GM12878 (cell line): ENCODE measurements around the gene CTSH. TPM values are rescaled to one million over a fixed set of nuclear protein-coding genes. Genes with fewer than 3 reads are reported as not detected.

Experiments used
- ATAC-seq: fragments of 200-7000 bp; cut with Tn5 transposase; 3 replicates; pipeline ENCODE4 v1.9.1; 2020; ENCODE audit warnings: mild to moderate bottlenecking, moderate library complexity
- BruUV-seq: library from RNA; stranded (reverse); fragments of 400-500 nt; replicated peaks from 2 replicates; lab custom pipeline; 2021; lab: Mats Ljungman, UMichigan
- CTCF ChIA-PET: fragments of 300-600 bp; sonication (Branson Sonifier 250); formaldehyde crosslinking; extraction: SDS; loops from one replicate; lab custom pipeline; 2021; ENCODE audit warnings: inconsistent platforms; lab: Yijun Ruan, JAX
- POLR2A ChIA-PET: fragments of 350-600 bp; formaldehyde crosslinking; extraction: SDS; loops from one replicate; lab custom pipeline; 2021; ENCODE audit warnings: inconsistent platforms; lab: Charles Lee
- RAD21 ChIA-PET: fragments of 300-600 bp; sonication (Branson Sonifier 250); formaldehyde crosslinking; loops from one replicate; lab custom pipeline; 2023; ENCODE audit warnings: antibody characterized with exemption; ENCODE audit not compliant: unreplicated experiment; lab: Charles Lee
- SMC1A ChIA-PET: fragments of 300-600 bp; sonication (Branson Sonifier 250); formaldehyde crosslinking; loops from one replicate; lab custom pipeline; 2023; ENCODE audit not compliant: unreplicated experiment, uncharacterized antibody; lab: Charles Lee
- DNase-seq: peaks from one replicate; pipeline ENCODE4 v3.0.0-alpha.2; 2011; ENCODE audit warnings: low read depth, low spot score
- FAIRE-seq: peaks from 3 replicates; lab custom pipeline; 2011; peaks lifted over from hg19 to GRCh38; lab: Jason Lieb, UNC
- H2AFZ ChIP-seq: 2 replicates; pipeline ENCODE4 v1.6.0; 2011; ENCODE audit warnings: low read depth, low read length, control low read depth; ENCODE audit not compliant: control insufficient read depth
- H3K27ac ChIP-seq: 2 replicates; pipeline ENCODE4 v1.5.1; 2011; ENCODE audit warnings: control low read depth; ENCODE audit not compliant: control insufficient read depth, insufficient read depth
- H3K27me3 ChIP-seq, 2 experiments: replicated peaks in 1 of 2; 2 replicates each; pipeline versions ENCODE4 v1.6.0 to v1.6.1; 2011; ENCODE audit warnings: low read length in 1 of 2; ENCODE audit not compliant: control insufficient read depth in 2 of 2, insufficient read depth in 2 of 2
- H3K36me3 ChIP-seq, 2 experiments: 2 replicates each; pipeline ENCODE4 v1.5.1; 2011; ENCODE audit warnings: low read length in 1 of 2; ENCODE audit not compliant: control insufficient read depth in 2 of 2, insufficient read depth in 2 of 2
- H3K4me1 ChIP-seq: 2 replicates; pipeline ENCODE4 v1.6.1; 2011; ENCODE audit warnings: mild to moderate bottlenecking, low read length, moderate library complexity, mixed read lengths; ENCODE audit not compliant: control insufficient read depth, insufficient read depth
- H3K4me2 ChIP-seq: 2 replicates; pipeline ENCODE4 v1.6.0; 2011; ENCODE audit warnings: control low read depth; ENCODE audit not compliant: control insufficient read depth, insufficient read depth
- H3K4me3 ChIP-seq: fragments of 200-600 bp; sonication (generic); 2 replicates; pipeline ENCODE4 v1.5.1; 2016
- H3K79me2 ChIP-seq: 2 replicates; pipeline ENCODE4 v1.6.0; 2011; ENCODE audit warnings: low read length; ENCODE audit not compliant: control insufficient read depth, insufficient read depth
- H3K9ac ChIP-seq: 2 replicates; pipeline ENCODE4 v1.8.0; 2011; ENCODE audit warnings: low read length, control low read depth, mixed read lengths; ENCODE audit not compliant: control insufficient read depth, insufficient read depth
- H3K9me3 ChIP-seq: replicated peaks from 3 replicates; pipeline ENCODE4 v1.5.1; 2011; ENCODE audit warnings: mild to moderate bottlenecking, low read length; ENCODE audit not compliant: control insufficient read depth, insufficient read depth
- H4K20me1 ChIP-seq: 2 replicates; pipeline ENCODE4 v1.6.0; 2011; ENCODE audit not compliant: control insufficient read depth, insufficient read depth
- CHD1 ChIP-seq: IDR thresholded peaks from 2 replicates; pipeline ENCODE4 v1.6.1; 2012; ENCODE audit warnings: low read depth, low read length, improper control_type of control experiment
- CHD2 ChIP-seq: IDR thresholded peaks from 2 replicates; pipeline ENCODE4 v1.6.1; 2011; ENCODE audit warnings: low read depth, low read length, improper control_type of control experiment, borderline replicate concordance
- CREM ChIP-seq: IDR thresholded peaks from 2 replicates; pipeline ENCODE4 v1.6.1; 2014; ENCODE audit warnings: antibody characterized with exemption, low read depth
- CTCF ChIP-seq, 3 experiments: IDR thresholded peaks in 2 of 3; conservative IDR thresholded peaks in 1 of 3; 2 replicates each; pipeline ENCODE4 v1.5.1; 2011; ENCODE audit warnings: low read depth in 3 of 3, low read length in 3 of 3, mild to moderate bottlenecking in 3 of 3, control low read depth in 2 of 3, moderate library complexity in 2 of 3, inconsistent platforms in 1 of 3, mixed read lengths in 1 of 3; ENCODE audit not compliant: control insufficient read depth in 2 of 3, insufficient read depth in 1 of 3; ENCODE audit errors: extremely low read depth in 1 of 3
- ELK1 ChIP-seq: IDR thresholded peaks from 2 replicates; pipeline ENCODE4 v1.6.1; 2012; ENCODE audit warnings: low read depth, low read length, improper control_type of control experiment
- HSF1 ChIP-seq: fragments of 150-350 bp; IDR thresholded peaks from 2 replicates; pipeline ENCODE4 v1.6.1; 2014; ENCODE audit warnings: mild to moderate bottlenecking, low read depth, low read length
- JUNB ChIP-seq: IDR thresholded peaks from 2 replicates; pipeline ENCODE4 v1.6.1; 2016; ENCODE audit warnings: antibody characterized with exemption, mild to moderate bottlenecking
- MEF2A ChIP-seq: IDR thresholded peaks from 2 replicates; pipeline ENCODE4 v1.6.1; 2011; ENCODE audit warnings: low read depth, mild to moderate bottlenecking, low read length, moderate library complexity; ENCODE audit not compliant: insufficient read depth
- MEF2B ChIP-seq: fragments of 450-650 bp; IDR thresholded peaks from 2 replicates; pipeline ENCODE4 v1.6.1; 2018; ENCODE audit warnings: mild to moderate bottlenecking, moderate library complexity; ENCODE audit not compliant: partially characterized antibody, poor library complexity, severe bottlenecking
- MTA3 ChIP-seq: IDR thresholded peaks from 2 replicates; pipeline ENCODE4 v1.6.1; 2012; ENCODE audit warnings: low read length, inconsistent platforms, borderline replicate concordance
- NFYA ChIP-seq: IDR thresholded peaks from 2 replicates; pipeline ENCODE4 v1.6.1; 2011; ENCODE audit warnings: low read depth, mild to moderate bottlenecking, low read length, improper control_type of control experiment, borderline replicate concordance
- RAD21 ChIP-seq: IDR thresholded peaks from 2 replicates; pipeline ENCODE4 v1.6.1; 2011; ENCODE audit warnings: mild to moderate bottlenecking, low read depth, low read length, moderate library complexity; ENCODE audit not compliant: insufficient read depth
- RELA ChIP-seq: fragments of 450-650 bp; IDR thresholded peaks from 2 replicates; pipeline ENCODE4 v1.8.0; 2014; ENCODE audit warnings: borderline replicate concordance; ENCODE audit not compliant: partially characterized antibody
- RFX5 ChIP-seq: IDR thresholded peaks from 2 replicates; pipeline ENCODE4 v1.6.1; 2011; ENCODE audit warnings: low read depth, low read length, improper control_type of control experiment
- SMC3 ChIP-seq: IDR thresholded peaks from 2 replicates; pipeline ENCODE4 v1.6.1; 2011; ENCODE audit warnings: low read length, improper control_type of control experiment, borderline replicate concordance
- TAF1 ChIP-seq: IDR thresholded peaks from 2 replicates; pipeline ENCODE4 v1.6.1; 2011; ENCODE audit warnings: mild to moderate bottlenecking, low read depth, low read length, borderline replicate concordance
- YY1 ChIP-seq: IDR thresholded peaks from 2 replicates; pipeline ENCODE4 v1.6.1; 2011; ENCODE audit warnings: low read depth, mild to moderate bottlenecking, low read length
- ZNF207 ChIP-seq: fragments of 450-650 bp; IDR thresholded peaks from 2 replicates; pipeline ENCODE4 v1.6.1; 2014; ENCODE audit warnings: antibody characterized with exemption, mild to moderate bottlenecking, borderline replicate concordance
- ZNF384 ChIP-seq: IDR thresholded peaks from 2 replicates; pipeline ENCODE4 v1.6.1; 2012; ENCODE audit warnings: low read depth, mild to moderate bottlenecking, low read length, improper control_type of control experiment, borderline replicate concordance
- WGBS: methylation state at CpG from one replicate; pipeline ENCODE4 v1.1.6; 2016; ENCODE audit warnings: low lambda C conversion rate; ENCODE audit not compliant: insufficient replicate concordance, insufficient coverage; ENCODE audit errors: missing lambda C conversion rate; 5-methylcytosine and 5-hydroxymethylcytosine counted together
- in situ Hi-C: fragments of 300-500 bp; cut with MboI; formaldehyde crosslinking; loops from 9 replicates; pipeline ENCODE4 v1.14.3; 2018; ENCODE audit warnings: mixed read lengths
- intact Hi-C: fragments of 100-400 bp; cut with micrococcal nuclease; formaldehyde crosslinking; loops from one replicate; pipeline ENCODE4 v1.14.2; 2022; ENCODE audit not compliant: unreplicated experiment
- polyA plus RNA-seq, 11 experiments: library from polyadenylated mRNA; depleted of rRNA in 4 of 11; unstranded in 6 of 11; stranded (reverse) in 5 of 11; fragments of >200 nt; fragmentation: Nextera tagmentation in 4 of 11; fragmentation: Illumina TruSeq in 1 of 11; extraction: Ambion mirVana in 4 of 11; extraction: Trizol in 1 of 11; gene quantifications; 1 replicate in 1 of 11; 2 replicates in 10 of 11; pipeline versions ENCODE4 v1.2.1 to v1.2.3, GENCODE V29; 2011 to 2016; ENCODE audit warnings: inconsistent platforms in 2 of 11, missing spikeins in 2 of 11, low read depth in 1 of 11
- total RNA-seq, 4 experiments: library from RNA; depleted of rRNA in 3 of 4; stranded (reverse); fragments of >200 nt in 3 of 4; fragmentation: Illumina TruSeq in 1 of 4; extraction: Trizol in 1 of 4; gene quantifications; 2 replicates each; pipeline versions ENCODE4 v1.2.1 to v1.2.3, GENCODE V29; 2013 to 2021

The CTSH gene
- total and polyA plus RNA-seq, 10 of the 15 experiments (the other 5 are each of a cell fraction or from before 2014, with no cell fraction given) = 30.2 to 1,212 (median 519) TPM

- intact Hi-C loops = loop anchor here (5.0 kb wide), 1 partner anchor 113 kb away; no protein-coding TSS in a partner anchor
- no peak for TF ChIP-seq CREM
- TF ChIP-seq JUNB = no peak
- TF ChIP-seq ELK1 = no peak
- TF ChIP-seq RELA = no peak
- TF ChIP-seq CTCF (IDR thresholded peaks at IDR 0.05 in 2 of 3, conservative IDR thresholded peaks at IDR 0.05 in 1 of 3; ENCODE audit: control insufficient read depth in 2 of 3, extremely low read depth in 1 of 3, insufficient read depth in 1 of 3, low read depth in 3 of 3, low read length in 3 of 3) = peak; percentile 20 to 42 (median 22); a peak in 3 of 6 replicates
- TF ChIP-seq CHD1 = no peak
- no peak for TF ChIP-seq TAF1
- TF ChIP-seq ZNF207 = no peak
- TF ChIP-seq MEF2B = no peak
- no peak for TF ChIP-seq ZNF384
- no peak for TF ChIP-seq CHD2
- TF ChIP-seq MTA3 = no peak
- TF ChIP-seq YY1 = no peak
- TF ChIP-seq HSF1 = no peak
- no peak for TF ChIP-seq NFYA
- TF ChIP-seq MEF2A = no peak
- TF ChIP-seq RFX5 = no peak
- TF ChIP-seq RAD21 = peak; percentile 36; the same call in 1 of the 2 replicates
- 0 out of 2 replicates have a peak, but pooled peaks have one; percentile 20 for TF ChIP-seq SMC3
Measured at GRCh38 chr15:78914027-78914764, 30.6 kb downstream of the CTSH start.

More at GRCh38 chr15:78914027-78914764, 30.6 kb downstream of the CTSH start:
- Histone ChIP-seq H3K4me3 (no peak overlapping the region), H3K9ac (no peak overlapping the region), H3K36me3 (peaks cover 3 to 6% of the 10 kb centered on the region in 2 experiments; a peak in 3 of 4 replicates), H3K27me3 (no peaks in the 10 kb centered on the region), H3K9me3 (no peaks in the 10 kb centered on the region), H3K4me2 (no peak overlapping the region), H3K4me1 (peaks cover 4% of the 10 kb centered on the region; the same call in 1 of the 2 replicates), H4K20me1 (no peaks in the 10 kb centered on the region), H3K79me2 (no peaks in the 10 kb centered on the region), H3K27ac (no peak overlapping the region), H2AFZ (no peak overlapping the region)
- DNase-seq (no peak), ATAC-seq (no peak), FAIRE-seq (no peak)
- in situ Hi-C loops = loop anchor here (5.0 kb wide), 1 partner anchor 268 kb away; no protein-coding TSS in a partner anchor
- 86% methylated on average over 13 of the region's 13 CpGs for WGBS
- BruUV-seq = no TSS peak
- CTCF ChIA-PET = interaction anchor here (0.6 to 10.8 kb wide), 10 partner anchors 28 to 270 kb away, joined by 3 to 117 read pairs (median 4); no protein-coding TSS in a partner anchor
- RAD21 ChIA-PET = interaction anchor here (1.0 to 2.8 kb wide), 2 partner anchors 53 to 65 kb away, joined by 3 to 9 read pairs; no protein-coding TSS in a partner anchor
- POLR2A ChIA-PET = no interaction called here
- SMC1A ChIA-PET = interaction anchor here (1.0 to 10.3 kb wide), 4 partner anchors 11 to 255 kb away, joined by 3 to 91 read pairs (median 9); no protein-coding TSS in a partner anchor
